Fibroblast of mammary gland (primary cell): Measurements from ENCODE around the gene MYOD1.

ENCODE experiments used
- DNase-seq: peaks from one replicate; pipeline ENCODE4 v3.0.0-alpha.2; 2010; ENCODE audit warnings: low read depth
- H3K4me3 ChIP-seq: 2 replicates; pipeline ENCODE4 v1.5.1; 2011; ENCODE audit warnings: low read depth, mild to moderate bottlenecking, low read length, moderate library complexity; ENCODE audit not compliant: control insufficient read depth
- TF ChIP-seq, protein P1 (sequence below): conservative IDR thresholded peaks from 2 replicates; pipeline ENCODE4 v1.5.1; 2011; ENCODE audit warnings: low read depth, low read length, inconsistent platforms; ENCODE audit not compliant: control insufficient read depth, insufficient read depth

Gene MYOD1

DNA sequence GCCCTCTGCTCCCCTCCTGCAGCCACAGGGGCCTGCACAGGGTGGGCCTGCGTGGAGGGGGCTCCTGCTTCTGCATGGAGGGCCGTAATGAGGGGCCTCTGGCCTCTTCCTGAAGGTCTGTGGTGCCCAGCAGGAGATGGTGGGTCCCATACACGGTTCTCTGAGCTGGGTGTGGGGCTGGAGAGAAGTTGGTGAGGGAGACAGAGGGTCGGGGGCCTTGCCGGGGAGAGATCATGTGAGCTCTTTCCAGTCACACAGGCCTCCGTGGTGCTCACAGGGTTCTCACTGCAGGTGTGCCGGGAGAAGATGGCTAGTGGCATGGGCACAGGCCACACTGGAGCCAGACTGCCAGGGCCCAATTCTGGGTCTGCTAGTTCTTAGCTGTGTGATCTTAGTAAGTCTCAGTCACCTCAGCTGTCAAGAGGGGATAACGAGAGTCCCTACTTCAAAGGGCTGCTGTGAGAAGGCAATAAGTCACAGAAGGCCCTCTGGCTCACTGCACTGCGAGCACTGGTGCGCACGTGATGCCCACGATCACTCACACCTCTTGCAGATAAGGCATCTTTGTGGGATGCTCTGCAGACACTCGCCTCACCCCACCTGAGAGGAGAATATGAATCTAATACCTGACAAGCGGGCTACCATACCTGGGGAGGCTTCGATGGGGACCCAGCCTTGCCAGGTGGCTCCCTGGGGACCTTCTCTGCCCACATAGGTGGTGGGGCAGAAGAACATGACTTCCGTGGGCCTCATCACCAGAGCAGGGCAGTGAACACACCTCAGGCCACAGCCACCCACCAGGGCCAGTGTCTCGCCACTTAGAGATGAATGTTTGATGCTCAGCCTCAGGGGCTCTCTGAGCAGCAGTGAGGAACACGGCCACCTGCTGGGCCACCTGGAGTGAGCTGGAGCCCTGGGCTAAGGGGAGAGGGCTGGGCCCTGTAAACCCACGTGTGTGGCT is 29.7 kb downstream of the MYOD1 start:
- no peak overlapping the region for H3K4me3 ChIP-seq
- TF ChIP-seq, protein P1, sequence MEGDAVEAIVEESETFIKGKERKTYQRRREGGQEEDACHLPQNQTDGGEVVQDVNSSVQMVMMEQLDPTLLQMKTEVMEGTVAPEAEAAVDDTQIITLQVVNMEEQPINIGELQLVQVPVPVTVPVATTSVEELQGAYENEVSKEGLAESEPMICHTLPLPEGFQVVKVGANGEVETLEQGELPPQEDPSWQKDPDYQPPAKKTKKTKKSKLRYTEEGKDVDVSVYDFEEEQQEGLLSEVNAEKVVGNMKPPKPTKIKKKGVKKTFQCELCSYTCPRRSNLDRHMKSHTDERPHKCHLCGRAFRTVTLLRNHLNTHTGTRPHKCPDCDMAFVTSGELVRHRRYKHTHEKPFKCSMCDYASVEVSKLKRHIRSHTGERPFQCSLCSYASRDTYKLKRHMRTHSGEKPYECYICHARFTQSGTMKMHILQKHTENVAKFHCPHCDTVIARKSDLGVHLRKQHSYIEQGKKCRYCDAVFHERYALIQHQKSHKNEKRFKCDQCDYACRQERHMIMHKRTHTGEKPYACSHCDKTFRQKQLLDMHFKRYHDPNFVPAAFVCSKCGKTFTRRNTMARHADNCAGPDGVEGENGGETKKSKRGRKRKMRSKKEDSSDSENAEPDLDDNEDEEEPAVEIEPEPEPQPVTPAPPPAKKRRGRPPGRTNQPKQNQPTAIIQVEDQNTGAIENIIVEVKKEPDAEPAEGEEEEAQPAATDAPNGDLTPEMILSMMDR, result no peak
- DNase-seq, result no peak

DNA sequence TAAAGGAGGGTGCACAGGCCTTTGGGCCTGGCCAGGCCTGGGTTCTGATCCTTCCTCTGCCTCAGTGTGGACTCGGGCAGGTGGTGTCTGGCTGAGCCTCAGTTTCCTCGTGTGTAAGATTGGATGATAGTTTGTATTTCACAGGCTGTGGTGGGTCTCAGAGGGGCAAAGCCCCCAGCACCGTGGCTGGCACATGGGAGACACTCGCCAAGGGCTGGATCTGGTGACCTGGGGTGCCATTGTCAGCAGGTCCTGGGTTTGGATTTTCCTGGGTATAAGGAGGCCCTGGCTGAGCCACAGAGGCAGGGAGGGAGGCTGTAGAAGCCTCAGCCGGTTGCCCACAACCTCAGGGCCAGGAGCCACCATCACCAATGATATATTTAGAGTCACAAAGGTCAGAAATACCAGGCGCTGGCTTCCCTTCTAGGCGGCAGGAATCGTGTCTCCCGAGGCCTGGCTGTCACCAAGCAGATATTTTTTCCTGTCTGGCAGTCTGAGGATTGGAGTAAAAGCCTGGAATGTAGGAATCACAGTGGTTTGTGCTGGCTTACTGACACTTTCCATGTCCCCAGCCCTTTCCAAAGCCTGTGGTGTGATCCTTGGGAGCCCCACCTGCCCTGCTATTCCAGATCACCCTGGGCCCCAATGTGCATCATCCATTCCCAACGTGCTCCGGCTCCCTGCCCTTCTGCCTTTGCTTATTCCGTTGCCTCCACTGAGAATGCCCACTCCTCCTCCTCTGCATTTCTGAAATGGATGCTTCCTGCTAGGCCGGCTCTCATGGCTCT is 30.8 kb downstream of the MYOD1 start:
- TF ChIP-seq, protein P1, result no peak
- no peak for DNase-seq
- no peak overlapping the region for H3K4me3 ChIP-seq

DNA sequence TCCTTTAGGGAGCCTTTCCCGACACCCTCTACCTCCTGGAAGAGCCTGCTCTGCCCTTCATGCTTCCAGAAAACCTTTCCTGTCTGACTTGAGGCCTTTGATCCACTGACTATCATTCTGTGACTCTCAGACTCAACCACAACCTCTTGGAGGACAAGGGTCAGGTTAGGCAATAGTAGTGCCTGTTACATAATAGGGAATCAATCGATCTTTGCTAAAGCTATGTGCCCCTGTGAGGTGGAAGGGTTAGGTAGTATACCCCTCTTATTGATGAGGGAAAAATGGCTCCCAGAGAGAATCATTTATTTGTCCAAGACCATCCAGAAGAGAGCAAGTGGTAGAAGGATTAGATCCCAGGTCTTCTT is 31.4 kb downstream of the MYOD1 start:
- TF ChIP-seq, protein P1, result no peak
- H3K4me3 ChIP-seq, result no peak overlapping the region
- no peak for DNase-seq

DNA sequence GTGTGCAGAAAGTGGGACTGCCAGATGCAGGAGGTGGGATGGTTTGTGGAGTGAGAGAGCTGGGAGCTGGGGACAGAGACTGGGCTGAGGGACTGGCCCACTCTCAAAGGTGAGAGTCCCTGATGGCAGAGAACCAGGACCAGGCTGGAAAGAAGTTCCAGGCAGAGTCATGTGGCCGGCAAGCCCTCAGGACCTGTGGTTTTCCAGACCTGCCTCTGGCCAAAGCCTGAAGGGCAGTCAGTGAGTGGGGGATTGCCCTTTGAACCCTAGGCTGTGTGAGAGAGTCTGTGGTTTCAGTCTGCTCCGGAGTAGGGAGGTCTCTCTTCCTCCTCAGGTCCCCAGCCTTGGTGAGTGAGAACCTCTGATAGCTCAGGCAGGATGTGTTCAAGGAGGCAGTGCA is 32.2 kb downstream of the MYOD1 start:
- no peak overlapping the region for H3K4me3 ChIP-seq
- TF ChIP-seq, protein P1, result no peak
- DNase-seq, result no peak

DNA sequence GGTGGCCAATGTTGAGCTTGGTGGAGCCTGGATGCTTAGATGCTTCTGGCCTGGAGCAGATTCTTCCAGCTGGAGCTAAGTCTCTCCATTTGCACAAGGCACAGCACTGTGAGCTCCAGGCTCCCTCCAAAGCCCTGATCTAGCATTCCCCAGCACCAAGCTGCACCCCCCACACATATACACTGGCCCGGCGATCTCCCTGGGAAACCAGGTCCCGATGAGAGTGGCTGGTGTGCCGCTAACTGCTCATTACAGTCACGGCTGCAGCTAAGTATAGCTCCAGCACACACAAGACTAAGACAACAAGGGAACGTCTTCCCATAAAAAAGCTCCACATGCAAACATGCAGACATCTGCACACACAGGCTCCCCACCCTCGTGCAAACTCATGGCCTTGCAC is 32.8 kb downstream of the MYOD1 start:
- TF ChIP-seq, protein P1, result no peak
- H3K4me3 ChIP-seq, result no peak overlapping the region
- DNase-seq, result no peak

DNA sequence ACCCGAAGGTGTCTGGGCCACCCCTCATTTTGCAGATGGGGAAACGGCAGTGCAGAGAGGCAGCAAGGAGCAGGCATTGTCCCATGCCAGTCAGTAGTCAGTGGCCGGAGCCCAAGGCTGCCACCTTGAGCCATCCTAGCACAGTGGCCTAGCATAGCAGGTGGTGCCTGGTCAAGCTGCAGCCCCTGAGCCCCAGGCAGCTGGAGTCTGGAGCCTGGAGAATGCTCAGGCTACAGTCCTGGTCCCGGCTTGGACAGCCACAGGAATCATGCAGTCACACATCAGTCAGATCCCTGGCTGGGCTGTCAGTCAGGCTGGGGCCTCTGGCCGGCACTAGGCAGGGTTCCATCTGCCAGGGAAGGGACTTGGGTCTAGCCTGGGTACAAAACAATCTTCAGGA is 33.8 kb downstream of the MYOD1 start:
- TF ChIP-seq, protein P1, result no peak
- no peak overlapping the region for H3K4me3 ChIP-seq
- DNase-seq, result no peak
